ENCODE results near the gene FYN. TPM values are rescaled to one million over a fixed set of nuclear protein-coding genes. Genes with fewer than 3 reads are reported as not detected.
A peak's percentile ranks its signal among the peaks of the same experiment; 100 is the strongest.

The FYN gene
- total RNA-seq, 1 donor from 2014 or later = 121 TPM

DNA sequence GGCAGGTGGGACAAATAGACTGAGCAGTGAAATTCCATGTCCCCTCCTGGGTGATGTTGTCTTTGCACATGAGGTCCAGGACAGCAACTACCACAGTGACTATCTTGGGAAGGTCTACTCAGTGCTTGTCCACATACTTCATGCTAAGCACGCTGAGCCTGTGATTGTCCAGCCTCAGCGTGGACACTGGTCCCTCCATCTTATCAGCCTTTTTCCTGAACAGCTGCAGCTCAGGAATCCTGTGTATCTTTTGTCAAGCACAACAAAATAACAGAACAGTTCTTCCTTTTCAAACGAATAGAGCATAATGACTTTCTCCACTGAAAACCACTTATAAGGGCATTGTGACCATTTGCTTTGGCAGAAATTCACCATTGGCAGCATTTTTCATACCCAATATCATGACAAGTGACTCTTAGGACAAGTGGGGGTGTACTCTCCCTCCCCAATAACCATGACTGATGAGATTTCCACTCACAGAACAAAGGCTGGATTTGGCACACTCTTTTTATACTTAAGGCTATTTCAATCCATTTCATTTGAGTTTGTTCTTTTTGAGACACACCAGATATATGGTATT is 90.3 kb downstream of the FYN start:
- peaks cover 9% of the 10 kb centered on the region for H3K36me3 Mint-ChIP-seq (ENCODE audit: unreplicated experiment)
- H3K9me3 Mint-ChIP-seq (ENCODE audit: unreplicated experiment) = no peaks in the 10 kb centered on the region
- peaks cover 27% of the 10 kb centered on the region for H3K4me1 Mint-ChIP-seq (ENCODE audit: unreplicated experiment)
- TF ChIP-seq, protein P1, sequence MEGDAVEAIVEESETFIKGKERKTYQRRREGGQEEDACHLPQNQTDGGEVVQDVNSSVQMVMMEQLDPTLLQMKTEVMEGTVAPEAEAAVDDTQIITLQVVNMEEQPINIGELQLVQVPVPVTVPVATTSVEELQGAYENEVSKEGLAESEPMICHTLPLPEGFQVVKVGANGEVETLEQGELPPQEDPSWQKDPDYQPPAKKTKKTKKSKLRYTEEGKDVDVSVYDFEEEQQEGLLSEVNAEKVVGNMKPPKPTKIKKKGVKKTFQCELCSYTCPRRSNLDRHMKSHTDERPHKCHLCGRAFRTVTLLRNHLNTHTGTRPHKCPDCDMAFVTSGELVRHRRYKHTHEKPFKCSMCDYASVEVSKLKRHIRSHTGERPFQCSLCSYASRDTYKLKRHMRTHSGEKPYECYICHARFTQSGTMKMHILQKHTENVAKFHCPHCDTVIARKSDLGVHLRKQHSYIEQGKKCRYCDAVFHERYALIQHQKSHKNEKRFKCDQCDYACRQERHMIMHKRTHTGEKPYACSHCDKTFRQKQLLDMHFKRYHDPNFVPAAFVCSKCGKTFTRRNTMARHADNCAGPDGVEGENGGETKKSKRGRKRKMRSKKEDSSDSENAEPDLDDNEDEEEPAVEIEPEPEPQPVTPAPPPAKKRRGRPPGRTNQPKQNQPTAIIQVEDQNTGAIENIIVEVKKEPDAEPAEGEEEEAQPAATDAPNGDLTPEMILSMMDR (IDR thresholded peaks at IDR 0.05) = no peak
- no peak overlapping the region for H3K27ac Mint-ChIP-seq (ENCODE audit: unreplicated experiment)
- H3K27me3 Mint-ChIP-seq (ENCODE audit: unreplicated experiment) = no peaks in the 10 kb centered on the region
- no peak for DNase-seq (ENCODE audit: extremely low spot score, unreplicated experiment)
- no peak overlapping the region for H3K4me3 Mint-ChIP-seq (ENCODE audit: unreplicated experiment)

DNA sequence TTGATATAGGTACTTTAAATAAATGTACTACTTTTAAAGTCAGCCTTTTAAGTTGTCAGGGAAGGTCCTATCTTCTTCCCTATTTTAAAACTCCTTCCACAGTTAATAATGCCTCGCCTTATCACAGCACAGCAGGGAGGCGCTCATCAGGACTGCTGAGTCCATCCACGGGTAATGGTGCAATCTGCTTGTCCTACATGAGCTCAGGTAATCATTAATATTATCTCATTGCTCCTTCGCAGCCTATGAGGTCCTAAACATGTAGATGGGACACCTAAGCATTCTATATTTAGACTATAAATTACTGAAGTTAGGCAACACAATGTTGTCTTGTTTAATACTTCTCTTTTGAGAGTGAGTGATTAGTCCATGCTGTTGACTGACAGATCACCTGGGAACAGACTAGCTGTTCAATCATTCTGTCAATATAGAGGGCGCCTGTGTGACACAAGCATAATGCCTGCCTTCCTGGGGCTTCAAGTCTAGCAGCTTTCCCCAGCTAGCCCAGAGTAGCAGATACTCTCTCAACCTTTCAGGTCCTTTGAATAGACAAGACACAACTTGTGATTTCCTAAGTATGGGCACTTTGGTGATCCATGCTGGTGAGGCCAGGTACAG is 91.0 kb downstream of the FYN start:
- Mint-ChIP-seq H3K9me3 (ENCODE audit: unreplicated experiment) (no peaks in the 10 kb centered on the region), H3K4me1 (ENCODE audit: unreplicated experiment) (peaks cover 29% of the 10 kb centered on the region), H3K27ac (ENCODE audit: unreplicated experiment) (no peak overlapping the region), H3K36me3 (ENCODE audit: unreplicated experiment) (peaks cover 9% of the 10 kb centered on the region), H3K4me3 (ENCODE audit: unreplicated experiment) (no peak overlapping the region), H3K27me3 (ENCODE audit: unreplicated experiment) (no peaks in the 10 kb centered on the region)
- no peak for DNase-seq (ENCODE audit: extremely low spot score, unreplicated experiment)
- TF ChIP-seq, protein P1 (IDR thresholded peaks at IDR 0.05) = no peak

DNA sequence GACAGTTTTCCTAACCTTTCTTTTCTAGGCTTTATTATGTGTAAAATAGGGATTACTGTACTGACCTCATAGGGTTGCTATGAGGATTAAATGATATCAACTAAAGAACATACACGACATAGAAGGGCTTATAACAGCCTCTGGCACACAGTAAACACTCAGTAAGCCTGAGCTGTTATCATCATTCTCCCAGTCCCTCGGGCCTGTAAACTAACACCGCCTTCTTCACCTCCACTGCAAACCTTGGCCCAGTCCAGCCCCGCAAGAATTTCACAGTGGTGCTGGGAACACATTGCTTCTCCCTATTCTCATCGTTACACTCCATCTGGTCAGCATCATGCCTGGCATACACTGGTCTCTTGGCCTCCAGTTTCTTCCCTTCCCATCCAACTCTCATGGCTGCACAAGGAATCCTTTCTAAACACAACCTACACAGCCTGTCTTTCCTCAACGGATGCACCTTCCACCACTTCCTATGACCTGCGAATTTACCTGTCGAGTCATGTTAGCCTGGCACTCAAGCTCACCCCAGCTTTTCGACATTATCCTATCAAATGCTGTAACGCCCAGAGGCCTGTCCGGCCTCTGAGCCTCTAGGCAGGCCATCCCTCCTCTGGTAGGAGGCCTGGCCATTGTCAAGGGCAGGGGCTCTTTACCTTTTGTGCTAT is 92.1 kb downstream of the FYN start:
- DNase-seq (ENCODE audit: extremely low spot score, unreplicated experiment) = no peak
- Mint-ChIP-seq H3K27ac (ENCODE audit: unreplicated experiment) (peak overlapping the region; percentile 29), H3K36me3 (ENCODE audit: unreplicated experiment) (peaks cover 4% of the 10 kb centered on the region), H3K9me3 (ENCODE audit: unreplicated experiment) (no peaks in the 10 kb centered on the region), H3K27me3 (ENCODE audit: unreplicated experiment) (no peaks in the 10 kb centered on the region), H3K4me1 (ENCODE audit: unreplicated experiment) (peaks cover 38% of the 10 kb centered on the region), H3K4me3 (ENCODE audit: unreplicated experiment) (no peak overlapping the region)
- TF ChIP-seq, protein P1 (IDR thresholded peaks at IDR 0.05) = no peak

DNA sequence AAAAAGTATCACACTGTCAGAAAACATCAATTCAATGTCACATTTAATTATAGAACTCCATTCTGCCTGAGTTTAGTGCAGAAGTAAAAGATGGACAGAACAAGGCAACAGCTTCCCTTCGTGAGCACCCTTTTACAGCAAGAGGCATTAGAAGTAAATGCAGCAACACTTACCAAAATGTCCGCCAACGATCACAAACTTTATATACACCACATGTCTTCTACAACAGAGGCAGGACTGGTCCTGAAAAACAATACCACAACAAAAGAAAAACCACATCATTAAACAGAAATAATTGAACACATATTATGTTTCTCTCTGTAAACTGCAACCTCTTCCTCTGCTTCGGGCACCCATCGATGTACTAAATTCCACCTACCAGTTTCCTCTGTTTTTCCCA is 92.9 kb downstream of the FYN start:
- TF ChIP-seq, protein P1 (IDR thresholded peaks at IDR 0.05) = no peak
- H3K27ac Mint-ChIP-seq (ENCODE audit: unreplicated experiment) = peak overlapping the region; percentile 29
- no peak overlapping the region for H3K4me3 Mint-ChIP-seq (ENCODE audit: unreplicated experiment)
- H3K27me3 Mint-ChIP-seq (ENCODE audit: unreplicated experiment) = no peaks in the 10 kb centered on the region
- no peaks in the 10 kb centered on the region for H3K9me3 Mint-ChIP-seq (ENCODE audit: unreplicated experiment)
- peaks cover 44% of the 10 kb centered on the region for H3K4me1 Mint-ChIP-seq (ENCODE audit: unreplicated experiment)
- DNase-seq (ENCODE audit: extremely low spot score, unreplicated experiment) = no peak
- peaks cover 4% of the 10 kb centered on the region for H3K36me3 Mint-ChIP-seq (ENCODE audit: unreplicated experiment)

DNA sequence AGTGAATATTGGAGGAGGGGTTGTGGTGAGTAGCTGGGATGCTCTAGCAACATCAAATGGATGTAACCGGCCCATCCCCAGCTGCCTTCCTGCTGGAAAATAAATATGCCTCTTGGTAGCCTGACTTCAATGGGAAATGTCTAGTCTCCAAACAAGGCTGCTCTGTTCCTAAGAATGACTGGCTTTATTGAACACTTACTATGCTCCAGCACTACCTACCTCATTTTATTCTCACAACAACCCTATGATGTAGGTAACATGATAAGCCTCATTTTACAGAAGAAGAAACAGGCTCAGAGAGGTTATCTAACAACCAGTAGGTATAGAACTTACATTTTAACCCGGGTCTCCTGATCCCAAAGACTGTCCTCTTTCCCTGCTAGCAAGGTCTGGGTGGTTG is 93.6 kb downstream of the FYN start:
- Mint-ChIP-seq H3K27me3 (ENCODE audit: unreplicated experiment) (no peaks in the 10 kb centered on the region), H3K4me3 (ENCODE audit: unreplicated experiment) (no peak overlapping the region), H3K4me1 (ENCODE audit: unreplicated experiment) (peaks cover 40% of the 10 kb centered on the region), H3K9me3 (ENCODE audit: unreplicated experiment) (no peaks in the 10 kb centered on the region), H3K36me3 (ENCODE audit: unreplicated experiment) (peaks cover 4% of the 10 kb centered on the region), H3K27ac (ENCODE audit: unreplicated experiment) (no peak overlapping the region)
- no peak for DNase-seq (ENCODE audit: extremely low spot score, unreplicated experiment)
- TF ChIP-seq, protein P1 (IDR thresholded peaks at IDR 0.05) = no peak
